Measurements from ENCODE around the gene HMOX2.

GRCh38 chr16:4452674-4453073, 23.5 kb upstream of the HMOX2 start:
- TF ChIP-seq CTCF (CRISPR knock-in tag; IDR thresholded peaks at IDR 0.05) (no peak), NCOR1 (IDR thresholded peaks at IDR 0.05; ENCODE audit: borderline replicate concordance, low read length) (no peak), EZH2 (conservative IDR thresholded peaks at IDR 0.05; ENCODE audit: low read depth, low read length) (no peak), CHD2 (IDR thresholded peaks at IDR 0.05; ENCODE audit: low read depth, low read length) (no peak), ZBTB7A (CRISPR knock-in tag; IDR thresholded peaks at IDR 0.05) (no peak), POLR2AphosphoS5 (IDR thresholded peaks at IDR 0.05; ENCODE audit: low read depth, low read length) (no peak), SMYD3 (CRISPR knock-in tag; IDR thresholded peaks at IDR 0.05) (no peak), MIER3 (CRISPR knock-in tag; IDR thresholded peaks at IDR 0.05; ENCODE audit: borderline replicate concordance) (no peak), BHLHE40 (IDR thresholded peaks at IDR 0.05; ENCODE audit: low read length) (no peak), MTERF4 (CRISPR knock-in tag; IDR thresholded peaks at IDR 0.05) (no peak), CBFB (CRISPR knock-in tag; IDR thresholded peaks at IDR 0.05) (no peak), EP300 (IDR thresholded peaks at IDR 0.05; ENCODE audit: low read depth in 2 of 2, low read length in 2 of 2) (no peak), EP300 (CRISPR knock-in tag; IDR thresholded peaks at IDR 0.05; ENCODE audit: borderline replicate concordance) (no peak), E2F5 (CRISPR knock-in tag; conservative IDR thresholded peaks at IDR 0.05) (no peak), FOXP1 (IDR thresholded peaks at IDR 0.05) (no peak), FOXP1 (CRISPR knock-in tag; IDR thresholded peaks at IDR 0.05) (no peak)
